Measurements from ENCODE around the gene STMN1. TPM values are rescaled to one million over a fixed set of nuclear protein-coding genes. Genes with fewer than 3 reads are reported as not detected.

Gene STMN1
- total and polyA plus RNA-seq, 9 of the 15 experiments (the other 6 are each of a cell fraction or from before 2014, with no cell fraction given): 269 to 2,153 (median 595) TPM

GRCh38 chr1:25918615-25919014 is 12.4 kb upstream of the STMN1 start:
- Histone ChIP-seq H3K27me3 (ENCODE audit: control insufficient read depth in 2 of 2, insufficient read depth in 2 of 2, low read length in 2 of 2) (no peaks in the 10 kb centered on the region), H3K79me2 (ENCODE audit: control insufficient read depth, insufficient read depth, low read length) (no peaks in the 10 kb centered on the region), H2AFZ (ENCODE audit: low read depth, low read length) (no peak overlapping the region), H3K9me3 (replicated peaks; ENCODE audit: control insufficient read depth, insufficient read depth, low read depth, low read length) (no peaks in the 10 kb centered on the region), H3K9me1 (ENCODE audit: control insufficient read depth, insufficient read depth, low read length) (no peaks in the 10 kb centered on the region), H3K27ac (ENCODE audit: extremely low read depth, low read depth, low read length) (no peak overlapping the region), H3K4me1 (replicated peaks in 1 of 2; ENCODE audit: control insufficient read depth in 2 of 2, insufficient read depth in 2 of 2, low read length in 2 of 2) (peaks cover 19 to 29% of the 10 kb centered on the region in 2 experiments), H3K4me2 (ENCODE audit: insufficient read depth, low read length) (no peak overlapping the region), H3K9ac (ENCODE audit: insufficient read depth in 1 of 2, low read depth in 2 of 2, low read length in 2 of 2) (peak overlapping the region in 1 of 2 experiments; percentile 10; a peak in 1 of 4 replicates), H3K4me3 (no peak overlapping the region), H3K36me3 (ENCODE audit: control insufficient read depth, insufficient read depth, low read length) (no peaks in the 10 kb centered on the region), H4K20me1 (replicated peaks; ENCODE audit: control insufficient read depth, insufficient read depth, low read length) (no peaks in the 10 kb centered on the region)
- BruUV-seq (replicated peaks): no TSS peak
- CTCF ChIA-PET (ENCODE audit: low intra/inter-chr PET ratio): no interaction called here
- WGBS (ENCODE audit: insufficient coverage, low coverage, missing lambda C conversion rate): 81% methylated on average over 11 of the region's 11 CpGs
- FAIRE-seq (no peak), DNase-seq (ENCODE audit: extremely low read depth in 1 of 4, low spot score in 3 of 4) (no peak), ATAC-seq (no peak)
- TF ChIP-seq SAFB2 (IDR thresholded peaks at IDR 0.05; ENCODE audit: borderline replicate concordance, low read depth, low read length, severe bottlenecking): no peak
- TF ChIP-seq ZKSCAN3 (CRISPR knock-in tag; IDR thresholded peaks at IDR 0.05): no peak
- TF ChIP-seq ZNF507 (tag; conservative IDR thresholded peaks at IDR 0.05): no peak
- no peak for TF ChIP-seq RHOXF2B (CRISPR knock-in tag; conservative IDR thresholded peaks at IDR 0.05)
- intact Hi-C loops (cut with micrococcal nuclease) (no loop called here), in situ Hi-C loops (cut with MboI) (no loop called here)
- POLR2A ChIA-PET: interaction anchor here (0.6 to 2.3 kb wide), 6 partner anchors 10 to 160 kb away, joined by 3 to 13 read pairs (median 4); partner anchors contain the start of gene STMN1

- Histone ChIP-seq H3K4me3 (no peak overlapping the region), H3K9me3 (replicated peaks; ENCODE audit: control insufficient read depth, insufficient read depth, low read depth, low read length) (no peaks in the 10 kb centered on the region), H3K4me2 (ENCODE audit: insufficient read depth, low read length) (no peak overlapping the region), H3K36me3 (ENCODE audit: control insufficient read depth, insufficient read depth, low read length) (no peaks in the 10 kb centered on the region), H3K4me1 (replicated peaks in 1 of 2; ENCODE audit: control insufficient read depth in 2 of 2, insufficient read depth in 2 of 2, low read length in 2 of 2) (peaks cover 13 to 23% of the 10 kb centered on the region in 2 experiments), H3K79me2 (ENCODE audit: control insufficient read depth, insufficient read depth, low read length) (no peaks in the 10 kb centered on the region), H2AFZ (ENCODE audit: low read depth, low read length) (0 out of 2 replicates have a peak overlapping the region, but pooled peaks have one; percentile 17), H4K20me1 (replicated peaks; ENCODE audit: control insufficient read depth, insufficient read depth, low read length) (no peaks in the 10 kb centered on the region), H3K27ac (ENCODE audit: extremely low read depth, low read depth, low read length) (peak overlapping the region; percentile 9; the same call in 1 of the 3 replicates), H3K27me3 (ENCODE audit: control insufficient read depth in 2 of 2, insufficient read depth in 2 of 2, low read length in 2 of 2) (no peaks in the 10 kb centered on the region), H3K9me1 (ENCODE audit: control insufficient read depth, insufficient read depth, low read length) (no peaks in the 10 kb centered on the region), H3K9ac (ENCODE audit: insufficient read depth in 1 of 2, low read depth in 2 of 2, low read length in 2 of 2) (peak overlapping the region in 1 of 2 experiments; percentile 31; a peak in 1 of 4 replicates)
- no TSS peak for BruUV-seq (replicated peaks)
- ChIA-PET CTCF (ENCODE audit: low intra/inter-chr PET ratio) (no interaction called here), POLR2A (interaction anchor here (0.7 to 2.3 kb wide), 5 partner anchors 9 to 160 kb away, joined by 3 to 13 read pairs (median 5); partner anchors contain the start of gene STMN1)
- in situ Hi-C loops (cut with MboI): no loop called here
- DNase-seq (ENCODE audit: extremely low read depth in 1 of 4, low spot score in 3 of 4) (peak in 1 of 4 experiments; percentile 62), FAIRE-seq (no peak), ATAC-seq (peak; percentile 60)
- WGBS (ENCODE audit: insufficient coverage, low coverage, missing lambda C conversion rate): 2% methylated on average over 5 of the region's 5 CpGs
- intact Hi-C loops (cut with micrococcal nuclease): no loop called here
- TF ChIP-seq DPF2 (IDR thresholded peaks at IDR 0.05): peak; percentile 68
- TF ChIP-seq ATF6 (CRISPR knock-in tag; IDR thresholded peaks at IDR 0.05): no peak
- no peak; the same call in 1 of the 2 replicates for TF ChIP-seq ELF1 (tag; IDR thresholded peaks at IDR 0.05)
- 0 out of 2 replicates have a peak, but pooled peaks have one; percentile 52 for TF ChIP-seq ZNF175 (CRISPR knock-in tag; IDR thresholded peaks at IDR 0.05; ENCODE audit: low read depth)
- TF ChIP-seq SRSF3 (IDR thresholded peaks at IDR 0.05; ENCODE audit: insufficient read depth, low read length): no peak
- no peak for TF ChIP-seq ZNF431 (CRISPR knock-in tag; IDR thresholded peaks at IDR 0.05)
- no peak for TF ChIP-seq GTF2F1 (IDR thresholded peaks at IDR 0.05; ENCODE audit: low read depth, low read length)
- TF ChIP-seq MEF2D (tag; conservative IDR thresholded peaks at IDR 0.05; ENCODE audit: low read depth): no peak
- TF ChIP-seq ZNF830 (CRISPR knock-in tag; IDR thresholded peaks at IDR 0.05): no peak
- TF ChIP-seq IRF9 (tag; IDR thresholded peaks at IDR 0.05): no peak
- TF ChIP-seq EGR1 (conservative IDR thresholded peaks at IDR 0.05): peak; percentile 58
These were observed 11.8 kb upstream of the STMN1 start for GRCh38 chr1:25917996-25918395.
